Activated naive CD8-positive, alpha-beta T cell treated with anti-CD3 and anti-CD28 coated beads for 36 hours (primary cell): ENCODE results near the gene OSM. TPM values are rescaled to one million over a fixed set of nuclear protein-coding genes. Genes with fewer than 3 reads are reported as not detected.

ENCODE experiments used
- DNase-seq: peaks from one replicate; pipeline ENCODE4 v3.0.0; 2021
- H3K27ac Mint-ChIP-seq: one replicate; pipeline ENCODE4 v1.8.0; 2022; ENCODE audit warnings: mild to moderate bottlenecking, moderate library complexity, mixed read lengths
- H3K27me3 Mint-ChIP-seq: one replicate; pipeline ENCODE4 v1.8.0; 2022; ENCODE audit warnings: mild to moderate bottlenecking, mixed read lengths
- H3K36me3 Mint-ChIP-seq: one replicate; pipeline ENCODE4 v1.8.0; 2021; ENCODE audit warnings: mild to moderate bottlenecking, mixed read lengths
- H3K4me1 Mint-ChIP-seq: one replicate; pipeline ENCODE4 v1.8.0; 2021; ENCODE audit warnings: mixed read lengths
- H3K4me3 Mint-ChIP-seq: one replicate; pipeline ENCODE4 v1.8.0; 2022; ENCODE audit warnings: mild to moderate bottlenecking, moderate library complexity, mixed read lengths
- H3K9me3 Mint-ChIP-seq: one replicate; pipeline ENCODE4 v1.8.0; 2022; ENCODE audit warnings: mixed read lengths
- total RNA-seq, 2 experiments: library from RNA; stranded (reverse); gene quantifications; one replicate each; pipeline ENCODE4 v1.2.3, GENCODE V29; 2021

OSM gene
- total RNA-seq, 2 experiments from 2014 or later: 47.9 to 50.7 TPM

- peaks cover 33% of the 10 kb centered on the region for H3K4me1 Mint-ChIP-seq
- H3K27me3 Mint-ChIP-seq: peaks cover 9% of the 10 kb centered on the region
- DNase-seq: no peak
- H3K27ac Mint-ChIP-seq: no peak overlapping the region
- H3K36me3 Mint-ChIP-seq: no peaks in the 10 kb centered on the region
- H3K9me3 Mint-ChIP-seq: no peaks in the 10 kb centered on the region
- no peak overlapping the region for H3K4me3 Mint-ChIP-seq
These were observed 51.8 kb downstream of the OSM start for GRCh38 chr22:30214703-30215407.

DNA sequence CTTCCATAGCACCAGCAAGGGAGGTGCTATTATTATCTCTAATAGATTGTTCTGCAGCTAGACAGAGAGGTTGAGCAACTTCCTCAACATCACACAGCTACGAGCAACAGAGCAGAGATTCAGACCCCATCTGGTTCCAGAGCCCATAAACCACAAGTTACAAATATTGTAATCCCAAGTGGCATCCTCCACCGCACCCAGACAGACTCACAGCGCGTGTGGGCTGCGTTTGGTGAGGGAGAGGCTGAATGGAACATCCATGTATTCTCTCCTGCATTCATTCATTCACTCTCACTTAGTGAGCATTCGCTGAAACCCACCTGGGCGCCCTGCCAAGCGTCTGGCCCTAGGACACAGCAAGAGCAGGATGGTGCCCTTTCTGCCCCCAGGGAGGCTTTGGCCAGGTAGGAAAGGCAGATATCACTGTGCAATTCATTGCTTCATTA, 53.6 kb downstream of the OSM start:
- no peak for DNase-seq
- Mint-ChIP-seq H3K9me3 (no peaks in the 10 kb centered on the region), H3K36me3 (no peaks in the 10 kb centered on the region), H3K27ac (no peak overlapping the region), H3K4me1 (peaks cover 33% of the 10 kb centered on the region), H3K4me3 (no peak overlapping the region), H3K27me3 (peaks cover 9% of the 10 kb centered on the region)

Other genes with a start within 250 kb of the OSM start
- not detected for gene HORMAD2, start 186.4 kb downstream of the OSM start, total RNA-seq
- gene LIF, start 20.1 kb downstream of the OSM start, total RNA-seq: 100 to 1,000 TPM; 282 to 288 TPM
- gene CASTOR1, start 22.7 kb upstream of the OSM start, total RNA-seq: 1 to 10 TPM; 2.8 to 3.5 TPM
- 10 to 100 TPM; 13.0 to 14.4 TPM for gene TBC1D10A, start 60.1 kb upstream of the OSM start, total RNA-seq
- gene SF3A1, start 90.0 kb upstream of the OSM start, total RNA-seq: 100 to 1,000 TPM; 243 to 244 TPM
- gene CCDC157, start 90.2 kb upstream of the OSM start, total RNA-seq: 1 to 10 TPM; 2.5 to 2.6 TPM
- gene RNF215, start 120.6 kb upstream of the OSM start, total RNA-seq: 1 to 10 TPM; 3.3 to 3.9 TPM
- gene SEC14L2, start 130.2 kb upstream of the OSM start, total RNA-seq: 1 to 10 TPM; 9.1 to 9.4 TPM
- 100 to 1,000 TPM; 109 to 114 TPM for gene MTFP1, start 158.9 kb upstream of the OSM start, total RNA-seq
- gene SEC14L3, start 205.2 kb upstream of the OSM start, total RNA-seq: not detected
- gene SEC14L4, start 238.8 kb upstream of the OSM start, total RNA-seq: not detected